Fibroblast of lung (primary cell): ENCODE results near the gene ABHD17C. TPM values are rescaled to one million over a fixed set of nuclear protein-coding genes. Genes with fewer than 3 reads are reported as not detected.

Experiments
- DNase-seq, 2 donors: peaks; one replicate each; pipeline versions ENCODE4 v3.0.0 to v3.0.0-alpha.2; 2010; ENCODE audit warnings: low read depth in 2 of 2
- H2AFZ ChIP-seq: 2 replicates; pipeline ENCODE4 v1.5.1; 2012; ENCODE audit warnings: low read length, control low read depth, inconsistent platforms
- H3K27ac ChIP-seq: 2 replicates; pipeline ENCODE4 v1.5.1; 2011; ENCODE audit warnings: low read length, control low read depth; ENCODE audit not compliant: insufficient read depth
- H3K27me3 ChIP-seq: 2 replicates; pipeline ENCODE4 v1.5.1; 2011; ENCODE audit warnings: mild to moderate bottlenecking, low read length; ENCODE audit not compliant: control insufficient read depth, insufficient read depth
- H3K36me3 ChIP-seq: 2 replicates; pipeline ENCODE4 v1.5.1; 2011; ENCODE audit warnings: low read length; ENCODE audit not compliant: control insufficient read depth, insufficient read depth
- H3K4me1 ChIP-seq: 2 replicates; pipeline ENCODE4 v1.5.1; 2011; ENCODE audit warnings: low read length; ENCODE audit not compliant: control insufficient read depth, insufficient read depth; ENCODE audit errors: extremely low read depth
- H3K4me2 ChIP-seq: 2 replicates; pipeline ENCODE4 v1.5.1; 2011; ENCODE audit warnings: low read length, control low read depth; ENCODE audit not compliant: insufficient read depth; ENCODE audit errors: extremely low read depth
- H3K4me3 ChIP-seq, 4 experiments: fragments of 200-600 bp in 1 of 4; sonication (generic) in 1 of 4; replicated peaks in 1 of 4; 2 replicates each; pipeline ENCODE4 v1.5.1; 2011 to 2016; ENCODE audit warnings: low read length in 4 of 4, low read depth in 3 of 4, mild to moderate bottlenecking in 3 of 4, control low read depth in 2 of 4, inconsistent platforms in 1 of 4, mixed read lengths in 1 of 4; ENCODE audit not compliant: insufficient read depth in 1 of 4; ENCODE audit errors: control extremely low read depth in 1 of 4
- H3K79me2 ChIP-seq: 2 replicates; pipeline ENCODE4 v1.5.1; 2012; ENCODE audit warnings: mild to moderate bottlenecking, low read length, inconsistent platforms; ENCODE audit not compliant: control insufficient read depth, insufficient read depth
- H3K9ac ChIP-seq: 2 replicates; pipeline ENCODE4 v1.5.1; 2011; ENCODE audit warnings: mild to moderate bottlenecking, low read length, control low read depth; ENCODE audit not compliant: insufficient read depth
- H3K9me3 ChIP-seq: 2 replicates; pipeline ENCODE4 v1.5.1; 2012; ENCODE audit warnings: low read depth, low read length; ENCODE audit not compliant: control insufficient read depth, insufficient read depth
- H4K20me1 ChIP-seq: 2 replicates; pipeline ENCODE4 v1.5.1; 2011; ENCODE audit warnings: low read length; ENCODE audit not compliant: control insufficient read depth, insufficient read depth; ENCODE audit errors: extremely low read depth
- CTCF ChIP-seq, 2 donors: IDR thresholded peaks in 1 of 2; conservative IDR thresholded peaks in 1 of 2; 1 replicate in 1 of 2; 2 replicates in 1 of 2; pipeline ENCODE4 v1.5.1; 2011 to 2012; ENCODE audit warnings: low read length in 2 of 2, control low read depth in 1 of 2, inconsistent platforms in 1 of 2, low read depth in 1 of 2, mild to moderate bottlenecking in 1 of 2
- EZH2 ChIP-seq: IDR thresholded peaks from 2 replicates; pipeline ENCODE4 v1.5.1; 2012; ENCODE audit warnings: low read length, control low read depth, mild to moderate bottlenecking; ENCODE audit errors: missing control alignments
- polyA plus RNA-seq, 2 donors: library from polyadenylated mRNA; depleted of rRNA in 1 of 2; stranded (reverse) in 1 of 2; unstranded in 1 of 2; fragments of >200 nt; gene quantifications; 2 replicates each; pipeline ENCODE4 v1.2.1, GENCODE V29; 2011 to 2012; ENCODE audit warnings: missing spikeins in 1 of 2
- total RNA-seq: library from RNA; depleted of rRNA; stranded (reverse); fragments of >200 nt; gene quantifications from 2 replicates; pipeline ENCODE4 v1.2.1, GENCODE V29; 2014

Gene ABHD17C
- total and polyA plus RNA-seq, 2 donors (not counting 1 experiment from before 2014, with no cell fraction given), result 14.0 to 38.7 TPM

GRCh38 chr15:80774486-80774885, 79.4 kb downstream of the ABHD17C start:
- no peak overlapping the region for H3K9ac ChIP-seq
- no peak overlapping the region for H2AFZ ChIP-seq
- peaks cover under 1% of the 10 kb centered on the region for H3K79me2 ChIP-seq
- H4K20me1 ChIP-seq, result peaks cover under 1% of the 10 kb centered on the region
- no peaks in the 10 kb centered on the region for H3K27me3 ChIP-seq
- H3K4me3 ChIP-seq, result no peak overlapping the region
- no peak overlapping the region for H3K4me2 ChIP-seq
- no peak overlapping the region for H3K27ac ChIP-seq
- peaks cover 15% of the 10 kb centered on the region for H3K4me1 ChIP-seq
- DNase-seq, result no peak
- H3K36me3 ChIP-seq, result no peaks in the 10 kb centered on the region
- TF ChIP-seq EZH2 (no peak), CTCF (conservative IDR thresholded peaks at IDR 0.05 in 1 of 2, IDR thresholded peaks at IDR 0.05 in 1 of 2; ENCODE audit: low read depth in 1 of 2, low read length in 2 of 2) (no peak)
- H3K9me3 ChIP-seq, result no peaks in the 10 kb centered on the region

GRCh38 chr15:80775338-80775737, 80.2 kb downstream of the ABHD17C start:
- Histone ChIP-seq H3K27me3 (no peaks in the 10 kb centered on the region), H3K36me3 (peaks cover 2% of the 10 kb centered on the region), H2AFZ (no peak overlapping the region), H3K9me3 (no peaks in the 10 kb centered on the region), H4K20me1 (peaks cover 2% of the 10 kb centered on the region), H3K4me2 (no peak overlapping the region), H3K27ac (no peak overlapping the region), H3K79me2 (peaks cover 6% of the 10 kb centered on the region), H3K9ac (no peak overlapping the region), H3K4me1 (peaks cover 15% of the 10 kb centered on the region), H3K4me3 (no peak overlapping the region)
- no peak for TF ChIP-seq EZH2
- no peak for TF ChIP-seq CTCF (conservative IDR thresholded peaks at IDR 0.05 in 1 of 2, IDR thresholded peaks at IDR 0.05 in 1 of 2; ENCODE audit: low read depth in 1 of 2, low read length in 2 of 2)
- DNase-seq, result no peak

GRCh38 chr15:80776420-80777045, 81.4 kb downstream of the ABHD17C start:
- H3K4me3 ChIP-seq, result no peak overlapping the region
- no peak overlapping the region for H3K9ac ChIP-seq
- H4K20me1 ChIP-seq, result peaks cover 2% of the 10 kb centered on the region
- TF ChIP-seq CTCF (conservative IDR thresholded peaks at IDR 0.05 in 1 of 2, IDR thresholded peaks at IDR 0.05 in 1 of 2; ENCODE audit: low read depth in 1 of 2, low read length in 2 of 2), result peak; percentile 78 to 88
- TF ChIP-seq EZH2, result no peak
- H2AFZ ChIP-seq, result peak overlapping the region; percentile 56
- no peaks in the 10 kb centered on the region for H3K27me3 ChIP-seq
- H3K4me2 ChIP-seq, result no peak overlapping the region
- peaks cover 11% of the 10 kb centered on the region for H3K79me2 ChIP-seq
- DNase-seq, result peak; percentile 67 to 79
- H3K36me3 ChIP-seq, result peaks cover 2% of the 10 kb centered on the region
- no peaks in the 10 kb centered on the region for H3K9me3 ChIP-seq
- H3K27ac ChIP-seq, result no peak overlapping the region
- H3K4me1 ChIP-seq, result peaks cover 15% of the 10 kb centered on the region
